Panc1 (cell line): ENCODE data around the gene SHBG. TPM values are rescaled to one million over a fixed set of nuclear protein-coding genes. Genes with fewer than 3 reads are reported as not detected.
"Not testable (repeated sequence)": the region's sequence is repeated elsewhere in the genome, so short reads cannot be mapped to it uniquely, and the experiment has no call there.

Source experiments
- ATAC-seq: fragments of 200-7000 bp; cut with Tn5 transposase; 2 replicates; pipeline ENCODE4 v1.9.1; 2020; ENCODE audit warnings: mild to moderate bottlenecking, moderate library complexity
- BruUV-seq: library from RNA; stranded (reverse); fragments of 400-500 nt; replicated peaks from 2 replicates; lab custom pipeline; 2021; lab: Mats Ljungman, UMichigan
- CTCF ChIA-PET: fragments of 300-600 bp; sonication (Branson Sonifier 250); formaldehyde crosslinking; loops from one replicate; lab custom pipeline; 2022; ENCODE audit warnings: antibody characterized with exemption; lab: Charles Lee
- POLR2A ChIA-PET: fragments of 300-600 bp; sonication (Branson Sonifier 250); formaldehyde crosslinking; loops from one replicate; lab custom pipeline; 2022; ENCODE audit warnings: antibody characterized with exemption; lab: Charles Lee
- DNase-seq: peaks from one replicate; pipeline ENCODE4 v3.0.0-alpha.2; 2010; ENCODE audit warnings: low read depth, low spot score
- H3K27ac ChIP-seq: 2 replicates; pipeline ENCODE4 v1.5.1; 2011; ENCODE audit warnings: mild to moderate bottlenecking, low read length, inconsistent platforms
- H3K27me3 ChIP-seq: fragments of 200-500 bp; sonication (Bioruptor generic); 2 replicates; pipeline ENCODE4 v1.6.0; 2014; ENCODE audit warnings: low read length, inconsistent platforms; ENCODE audit not compliant: control insufficient read depth, insufficient read depth
- H3K36me3 ChIP-seq: fragments of 200-500 bp; sonication (Bioruptor generic); 2 replicates; pipeline ENCODE4 v1.5.1; 2014; ENCODE audit warnings: inconsistent platforms, mild to moderate bottlenecking, low read length, moderate library complexity; ENCODE audit not compliant: control insufficient read depth, insufficient read depth
- H3K4me1 ChIP-seq: 2 replicates; pipeline ENCODE4 v1.5.1; 2011; ENCODE audit warnings: inconsistent platforms, mild to moderate bottlenecking, low read length, moderate library complexity; ENCODE audit not compliant: control insufficient read depth, insufficient read depth
- H3K4me3 ChIP-seq, 2 experiments: 2 replicates each; pipeline ENCODE4 v1.5.1; 2011 to 2012; ENCODE audit warnings: low read depth in 2 of 2, low read length in 2 of 2, mild to moderate bottlenecking in 2 of 2, inconsistent platforms in 1 of 2, moderate library complexity in 1 of 2
- H3K9me3 ChIP-seq: fragments of 200-500 bp; sonication (Bioruptor generic); 2 replicates; pipeline ENCODE4 v1.5.1; 2014; ENCODE audit warnings: low read depth, mild to moderate bottlenecking, inconsistent platforms, low read length, moderate library complexity; ENCODE audit not compliant: control insufficient read depth, insufficient read depth
- POLR2AphosphoS5 ChIP-seq: IDR thresholded peaks from 2 replicates; pipeline ENCODE4 v1.6.1; 2012; ENCODE audit warnings: mild to moderate bottlenecking, low read depth, low read length, moderate library complexity
- REST ChIP-seq, 2 experiments: IDR thresholded peaks; 2 replicates each; pipeline ENCODE4 v1.6.1; 2011 to 2012; ENCODE audit warnings: low read depth in 2 of 2, control low read depth in 1 of 2, low read length in 1 of 2, mild to moderate bottlenecking in 1 of 2, moderate library complexity in 1 of 2; ENCODE audit not compliant: insufficient read depth in 1 of 2
- SIN3A ChIP-seq: IDR thresholded peaks from 2 replicates; pipeline ENCODE4 v1.6.1; 2012; ENCODE audit warnings: low read depth, mild to moderate bottlenecking, low read length, moderate library complexity, borderline replicate concordance; ENCODE audit not compliant: insufficient read depth
- TCF7L2 ChIP-seq: IDR thresholded peaks from 2 replicates; pipeline ENCODE4 v1.6.1; 2011; ENCODE audit warnings: mild to moderate bottlenecking, low read depth, low read length, inconsistent platforms
- in situ Hi-C: cut with HindIII; loops from 2 replicates; pipeline ENCODE4 v1.10.0; 2016; ENCODE audit warnings: low sequenced_read_pairs, low pct_unique_long_range_greater_than_20kb
- intact Hi-C: fragments of 100-400 bp; cut with micrococcal nuclease; formaldehyde crosslinking; loops from one replicate; pipeline ENCODE4 v1.10.0; 2022; ENCODE audit not compliant: unreplicated experiment
- total RNA-seq: library from RNA; stranded (reverse); gene quantifications from one replicate; pipeline ENCODE4 v1.2.1, GENCODE V29; 2021; ENCODE audit not compliant: unreplicated experiment
- TF ChIP-seq, protein P1 (sequence below): fragments of 450-650 bp; IDR thresholded peaks from 2 replicates; pipeline ENCODE4 v1.5.1; 2017; ENCODE audit warnings: mild to moderate bottlenecking

Gene SHBG
- total RNA-seq, 1 experiment from 2014 or later, result 1.2 TPM

DNA sequence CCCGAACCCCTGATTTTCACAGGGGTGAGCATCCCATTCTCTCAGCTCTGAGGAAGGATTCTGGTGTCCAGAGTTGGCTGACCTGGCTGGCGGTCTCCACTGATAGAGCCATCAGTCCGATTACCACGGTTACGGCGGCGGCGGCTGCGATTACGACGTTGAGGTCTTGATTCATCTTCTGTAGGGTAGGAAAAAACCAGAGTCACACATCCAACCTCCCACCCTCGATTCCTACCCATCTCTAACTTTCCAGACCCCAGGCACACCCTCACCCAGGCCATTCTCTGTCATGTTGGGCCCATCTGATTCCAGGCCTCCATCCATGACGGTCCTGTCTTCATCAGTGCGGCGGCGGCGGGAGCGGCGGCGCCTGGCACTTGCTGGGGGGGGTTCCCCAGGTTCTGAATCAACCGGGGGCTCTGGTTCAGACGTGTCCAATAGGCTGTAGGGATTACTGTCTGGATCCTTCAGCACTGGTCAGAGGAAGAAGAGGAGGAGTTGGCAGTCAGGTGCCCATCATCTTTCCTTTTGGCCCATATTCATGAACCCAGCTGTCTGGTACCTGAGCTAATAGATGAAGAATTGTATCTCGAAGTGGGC, 37.4 kb upstream of the SHBG start:
- POLR2A ChIA-PET, result no interaction called here
- H3K4me3 ChIP-seq, result no peak overlapping the region
- BruUV-seq, result no TSS peak
- in situ Hi-C loops (no loop called here), intact Hi-C loops (no loop called here)
- peaks cover 15% of the 10 kb centered on the region for H3K36me3 ChIP-seq
- H3K27me3 ChIP-seq, result no peaks in the 10 kb centered on the region
- ATAC-seq (no peak), DNase-seq (no peak)
- no peaks in the 10 kb centered on the region for H3K9me3 ChIP-seq
- no peak overlapping the region for H3K27ac ChIP-seq
- CTCF ChIA-PET, result no interaction called here
- TF ChIP-seq REST (IDR thresholded peaks at IDR 0.05; ENCODE audit: insufficient read depth in 1 of 2, low read depth in 2 of 2, low read length in 1 of 2) (no peak), TCF7L2 (no peak), POLR2AphosphoS5 (no peak), SIN3A (no peak)
- TF ChIP-seq, protein P1, sequence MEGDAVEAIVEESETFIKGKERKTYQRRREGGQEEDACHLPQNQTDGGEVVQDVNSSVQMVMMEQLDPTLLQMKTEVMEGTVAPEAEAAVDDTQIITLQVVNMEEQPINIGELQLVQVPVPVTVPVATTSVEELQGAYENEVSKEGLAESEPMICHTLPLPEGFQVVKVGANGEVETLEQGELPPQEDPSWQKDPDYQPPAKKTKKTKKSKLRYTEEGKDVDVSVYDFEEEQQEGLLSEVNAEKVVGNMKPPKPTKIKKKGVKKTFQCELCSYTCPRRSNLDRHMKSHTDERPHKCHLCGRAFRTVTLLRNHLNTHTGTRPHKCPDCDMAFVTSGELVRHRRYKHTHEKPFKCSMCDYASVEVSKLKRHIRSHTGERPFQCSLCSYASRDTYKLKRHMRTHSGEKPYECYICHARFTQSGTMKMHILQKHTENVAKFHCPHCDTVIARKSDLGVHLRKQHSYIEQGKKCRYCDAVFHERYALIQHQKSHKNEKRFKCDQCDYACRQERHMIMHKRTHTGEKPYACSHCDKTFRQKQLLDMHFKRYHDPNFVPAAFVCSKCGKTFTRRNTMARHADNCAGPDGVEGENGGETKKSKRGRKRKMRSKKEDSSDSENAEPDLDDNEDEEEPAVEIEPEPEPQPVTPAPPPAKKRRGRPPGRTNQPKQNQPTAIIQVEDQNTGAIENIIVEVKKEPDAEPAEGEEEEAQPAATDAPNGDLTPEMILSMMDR, result no peak
- H3K4me1 ChIP-seq, result peaks cover 13% of the 10 kb centered on the region

DNA sequence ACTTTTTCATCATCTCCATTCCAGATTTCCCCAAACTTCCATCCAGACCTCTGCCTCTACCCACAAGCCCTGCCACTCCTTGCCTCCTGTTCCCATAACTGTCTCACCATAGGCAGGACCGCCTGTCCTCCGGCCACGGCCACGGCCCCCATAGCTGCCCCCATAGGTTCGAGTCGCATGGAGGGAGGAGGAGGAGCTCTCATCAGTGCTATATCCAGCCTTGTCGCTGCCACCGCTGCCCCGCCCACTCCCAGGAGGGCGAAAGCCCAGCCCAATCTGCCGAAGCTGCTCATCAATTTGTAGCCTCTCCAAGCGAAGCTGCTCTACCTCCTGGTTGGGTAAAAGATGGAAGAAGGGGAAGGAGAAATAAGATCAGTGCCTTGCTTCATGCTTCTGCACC, 36.6 kb upstream of the SHBG start:
- no TSS peak for BruUV-seq
- no peak for DNase-seq
- no peak for ATAC-seq
- Histone ChIP-seq H3K27me3 (no peaks in the 10 kb centered on the region), H3K27ac (no peak overlapping the region), H3K36me3 (peaks cover 15% of the 10 kb centered on the region), H3K4me1 (peaks cover 13% of the 10 kb centered on the region), H3K4me3 (no peak overlapping the region), H3K9me3 (no peaks in the 10 kb centered on the region)
- ChIA-PET POLR2A (no interaction called here), CTCF (no interaction called here)
- intact Hi-C loops, result no loop called here
- in situ Hi-C loops, result no loop called here
- TF ChIP-seq POLR2AphosphoS5 (no peak), TCF7L2 (no peak), SIN3A (no peak), REST (IDR thresholded peaks at IDR 0.05; ENCODE audit: insufficient read depth in 1 of 2, low read depth in 2 of 2, low read length in 1 of 2) (no peak)
- TF ChIP-seq, protein P1, result no peak

- POLR2A ChIA-PET, DNase-seq: not testable (repeated sequence)
Measured at GRCh38 chr17:7597561-7597960, 32.4 kb upstream of the SHBG start.

More at GRCh38 chr17:7597561-7597960, 32.4 kb upstream of the SHBG start:
- CTCF ChIA-PET, BruUV-seq, intact Hi-C loops, H3K27ac ChIP-seq, in situ Hi-C loops, H3K4me3 ChIP-seq, ATAC-seq, H3K4me1 ChIP-seq, H3K9me3 ChIP-seq, H3K27me3 ChIP-seq: not testable (repeated sequence)
- H3K36me3 ChIP-seq, result peaks cover 10% of the 10 kb centered on the region
